HepG2 (cell line): ENCODE measurements around the gene XDH. TPM values are rescaled to one million over a fixed set of nuclear protein-coding genes. Genes with fewer than 3 reads are reported as not detected.

Experiments
- ATAC-seq: fragments of 200-7000 bp; cut with Tn5 transposase; 3 replicates; pipeline ENCODE4 v1.9.1; 2020; ENCODE audit warnings: mild to moderate bottlenecking, moderate library complexity
- BruUV-seq: library from RNA; stranded (reverse); fragments of 400-500 nt; replicated peaks from 2 replicates; lab custom pipeline; 2021; lab: Mats Ljungman, UMichigan
- CTCF ChIA-PET: fragments of 300-600 bp; formaldehyde crosslinking; extraction: SDS; loops from one replicate; lab custom pipeline; 2021; ENCODE audit warnings: low total read pairs, inconsistent platforms, low intra/inter-chr PET ratio; lab: Yijun Ruan, JAX
- POLR2A ChIA-PET: fragments of 350-600 bp; sonication (Branson Sonifier 250); formaldehyde crosslinking; loops from one replicate; lab custom pipeline; 2020; ENCODE audit warnings: antibody characterized with exemption, inconsistent platforms; lab: Yijun Ruan, JAX
- DNase-seq: peaks from one replicate; pipeline ENCODE4 v3.0.0-alpha.2; 2015; ENCODE audit warnings: low spot score
- FAIRE-seq: peaks from 3 replicates; lab custom pipeline; 2011; peaks lifted over from hg19 to GRCh38; lab: Jason Lieb, UNC
- H2AFZ ChIP-seq: one replicate; pipeline ENCODE4 v1.6.1; 2011; ENCODE audit warnings: low read length, inconsistent platforms
- H3K27ac ChIP-seq: fragments of 300-600 bp; 3 replicates; pipeline ENCODE4 v1.8.0; 2011; ENCODE audit warnings: mixed run types, mild to moderate bottlenecking, mixed read lengths, low read length, inconsistent platforms; ENCODE audit not compliant: insufficient read depth; ENCODE audit errors: extremely low read length
- H3K27me3 ChIP-seq, 2 experiments: fragments of 200-600 bp in 1 of 2; 2 replicates in 1 of 2; 3 replicates in 1 of 2; pipeline versions ENCODE4 v1.6.0 to v1.8.0; 2011; ENCODE audit warnings: low read length in 2 of 2, mild to moderate bottlenecking in 2 of 2, moderate library complexity in 2 of 2, inconsistent platforms in 1 of 2; ENCODE audit not compliant: insufficient read depth in 2 of 2, control insufficient read depth in 1 of 2
- H3K36me3 ChIP-seq, 2 experiments: fragments of 200-600 bp in 1 of 2; replicated peaks in 1 of 2; 2 replicates in 1 of 2; 3 replicates in 1 of 2; pipeline versions ENCODE4 v1.5.1 to v1.8.0; 2011; ENCODE audit warnings: low read length in 2 of 2, inconsistent platforms in 1 of 2; ENCODE audit not compliant: insufficient read depth in 2 of 2, control insufficient read depth in 1 of 2
- H3K4me1 ChIP-seq: 2 replicates; pipeline ENCODE4 v1.5.1; 2012; ENCODE audit warnings: low read length, inconsistent platforms; ENCODE audit not compliant: insufficient read depth
- H3K4me2 ChIP-seq: 2 replicates; pipeline ENCODE4 v1.6.0; 2011; ENCODE audit warnings: low read depth, low read length, inconsistent platforms
- H3K4me3 ChIP-seq, 3 experiments: fragments of 200-600 bp in 1 of 3; sonication (generic), shearing (Covaris generic) in 1 of 3; replicated peaks in 1 of 3; 2 replicates each; pipeline ENCODE4 v1.5.1; 2011 to 2016; ENCODE audit warnings: low read length in 3 of 3, inconsistent platforms in 2 of 3, low read depth in 2 of 3, mild to moderate bottlenecking in 2 of 3, control low read depth in 1 of 3, mixed read lengths in 1 of 3; ENCODE audit not compliant: insufficient read depth in 1 of 3
- H3K79me2 ChIP-seq: one replicate; pipeline ENCODE4 v1.6.1; 2011; ENCODE audit warnings: low read length, inconsistent platforms; ENCODE audit not compliant: insufficient read depth
- H3K9ac ChIP-seq: 2 replicates; pipeline ENCODE4 v1.6.0; 2011; ENCODE audit warnings: mild to moderate bottlenecking, low read depth, low read length, inconsistent platforms; ENCODE audit not compliant: insufficient read depth
- H3K9me3 ChIP-seq: 2 replicates; pipeline ENCODE4 v1.5.1; 2012; ENCODE audit warnings: mild to moderate bottlenecking, low read length
- H4K20me1 ChIP-seq: 2 replicates; pipeline ENCODE4 v1.6.0; 2011; ENCODE audit warnings: inconsistent platforms, mild to moderate bottlenecking, low read length, moderate library complexity; ENCODE audit not compliant: insufficient read depth
- ATF6 ChIP-seq: sonication (generic); formaldehyde crosslinking; conservative IDR thresholded peaks from 2 replicates; pipeline ENCODE4 v1.4.0; 2020; ENCODE audit warnings: missing genetic modification reagents
- GLI4 ChIP-seq: sonication (generic); formaldehyde crosslinking; IDR thresholded peaks from 2 replicates; pipeline ENCODE4 v1.5.1; 2020; ENCODE audit warnings: missing genetic modification reagents, mild to moderate bottlenecking, moderate library complexity, borderline replicate concordance
- GPN1 ChIP-seq: sonication (generic); formaldehyde crosslinking; IDR thresholded peaks from 2 replicates; pipeline ENCODE4 v1.5.1; 2020; ENCODE audit warnings: missing genetic modification reagents, borderline replicate concordance
- JUN ChIP-seq: sonication (generic); formaldehyde crosslinking; IDR thresholded peaks from 2 replicates; pipeline ENCODE4 v1.4.0; 2020; ENCODE audit warnings: mild to moderate bottlenecking, missing genetic modification reagents
- SAP130 ChIP-seq: IDR thresholded peaks from 2 replicates; pipeline ENCODE4 v1.6.1; 2016; ENCODE audit warnings: low read depth
- ZBTB39 ChIP-seq: sonication (generic); formaldehyde crosslinking; IDR thresholded peaks from 2 replicates; pipeline ENCODE4 v1.5.0; 2020; ENCODE audit warnings: missing genetic modification reagents
- ZNF333 ChIP-seq: sonication (generic); formaldehyde crosslinking; IDR thresholded peaks from 2 replicates; pipeline ENCODE4 v1.4.0; 2020; ENCODE audit warnings: mild to moderate bottlenecking, missing genetic modification reagents, borderline replicate concordance
- ZNF512B ChIP-seq: sonication (generic); formaldehyde crosslinking; IDR thresholded peaks from 2 replicates; pipeline ENCODE4 v1.5.1; 2020; ENCODE audit warnings: missing genetic modification reagents, mild to moderate bottlenecking, borderline replicate concordance
- ZNF746 ChIP-seq: sonication (generic); formaldehyde crosslinking; IDR thresholded peaks from 2 replicates; pipeline ENCODE4 v1.8.0; 2022; ENCODE audit warnings: mild to moderate bottlenecking, missing genetic modification reagents
- WGBS: methylation state at CpG from one replicate; pipeline ENCODE4 v1.1.6; 2017; ENCODE audit warnings: low lambda C conversion rate; 5-methylcytosine and 5-hydroxymethylcytosine counted together
- in situ Hi-C: cut with HindIII; loops from 2 replicates; pipeline ENCODE4 v1.10.0; 2017; ENCODE audit warnings: low pct_unique_long_range_greater_than_20kb; ENCODE audit not compliant: extremely low pct_ligation_motif_present
- intact Hi-C: fragments of 100-400 bp; cut with micrococcal nuclease; formaldehyde crosslinking; loops from one replicate; pipeline ENCODE4 v1.10.0; 2022; ENCODE audit not compliant: unreplicated experiment
- polyA plus RNA-seq, 8 experiments: library from polyadenylated mRNA; depleted of rRNA in 3 of 8; stranded (reverse) in 7 of 8; unstranded in 1 of 8; fragments of >200 nt; fragmentation: Illumina TruSeq in 4 of 8; extraction: Trizol in 4 of 8; gene quantifications; 2 replicates each; pipeline versions ENCODE4 v1.2.1 to v1.2.3, GENCODE V29; 2011 to 2016; ENCODE audit warnings: low read depth in 4 of 8, missing spikeins in 1 of 8, mixed read lengths in 1 of 8; ENCODE audit not compliant: insufficient read depth in 1 of 8
- total RNA-seq, 5 experiments: library from RNA; depleted of rRNA; stranded (reverse); fragments of >200 nt; fragmentation: Illumina TruSeq; extraction: Trizol; gene quantifications; 2 replicates each; pipeline ENCODE4 v1.2.3, GENCODE V29; 2016; ENCODE audit warnings: low read depth in 1 of 5

Gene XDH
- total and polyA plus RNA-seq, 2 of the 13 experiments (the other 11 are each of a cell fraction or from before 2014, with no cell fraction given) = not detected

GRCh38 chr2:31347750-31348149 lies 66.8 kb downstream of the XDH start:
- POLR2A ChIA-PET = no interaction called here
- Histone ChIP-seq H3K27ac (no peak overlapping the region), H2AFZ (no peak overlapping the region), H3K4me1 (no peaks in the 10 kb centered on the region), H3K4me2 (no peak overlapping the region), H3K27me3 (peaks cover 0 to 28% of the 10 kb centered on the region in 2 experiments; a peak in 4 of 5 replicates), H3K9me3 (no peaks in the 10 kb centered on the region), H3K36me3 (no peaks in the 10 kb centered on the region), H3K79me2 (no peaks in the 10 kb centered on the region), H3K4me3 (no peak overlapping the region), H3K9ac (no peak overlapping the region), H4K20me1 (no peaks in the 10 kb centered on the region)
- FAIRE-seq (no peak), DNase-seq (no peak), ATAC-seq (no peak)
- in situ Hi-C loops (loop anchor here (25.0 kb wide), 1 partner anchor 1135 kb away; no protein-coding TSS in a partner anchor), intact Hi-C loops (no loop called here)
- 5% methylated on average over 9 of the region's 9 CpGs for WGBS
- CTCF ChIA-PET = no interaction called here
- TF ChIP-seq GLI4 (CRISPR knock-in tag) = no peak
- no peak for TF ChIP-seq JUN (CRISPR knock-in tag)
- no peak for TF ChIP-seq GPN1 (CRISPR knock-in tag)
- TF ChIP-seq ZBTB39 (CRISPR knock-in tag) = no peak
- no peak for TF ChIP-seq ATF6
- no peak for TF ChIP-seq ZNF512B
- TF ChIP-seq ZNF333 (CRISPR knock-in tag) = no peak
- TF ChIP-seq ZNF746 (CRISPR knock-in tag) = no peak
- TF ChIP-seq SAP130 (CRISPR knock-in tag) = no peak
- BruUV-seq = no TSS peak
